WTC11 (cell line): ENCODE results near the gene POC5. TPM values are rescaled to one million over a fixed set of nuclear protein-coding genes. Genes with fewer than 3 reads are reported as not detected.
"Not testable (repeated sequence)": the region's sequence is repeated elsewhere in the genome, so short reads cannot be mapped to it uniquely, and the experiment has no call there.

Experiments used
- ATAC-seq: fragments of 200-7000 bp; cut with Tn5 transposase; 2 replicates; pipeline ENCODE4 v1.10.0; 2021; ENCODE audit warnings: mild to moderate bottlenecking, moderate library complexity
- CTCF ChIA-PET: fragments of 300-600 bp; sonication (Branson Sonifier 250); formaldehyde crosslinking; loops from one replicate; lab custom pipeline; 2021; ENCODE audit warnings: antibody characterized with exemption; lab: Charles Lee
- POLR2A ChIA-PET: fragments of 350-600 bp; sonication (Branson Sonifier 250); formaldehyde crosslinking; loops from one replicate; lab custom pipeline; 2021; ENCODE audit warnings: antibody characterized with exemption; lab: Charles Lee
- DNase-seq: peaks from one replicate; pipeline ENCODE4 v3.0.0; 2021; ENCODE audit warnings: low spot score
- H3K27ac Mint-ChIP-seq: 2 replicates; pipeline ENCODE4 v1.8.0; 2021; ENCODE audit warnings: mixed read lengths
- H3K27me3 Mint-ChIP-seq: 2 replicates; pipeline ENCODE4 v1.8.0; 2021; ENCODE audit warnings: low read depth, mild to moderate bottlenecking, moderate library complexity, mixed read lengths
- H3K36me3 Mint-ChIP-seq: 2 replicates; pipeline ENCODE4 v1.8.0; 2021; ENCODE audit warnings: mixed read lengths
- H3K4me1 Mint-ChIP-seq: 2 replicates; pipeline ENCODE4 v1.8.0; 2022; ENCODE audit warnings: mixed read lengths
- H3K4me3 Mint-ChIP-seq: 2 replicates; pipeline ENCODE4 v1.8.0; 2021; ENCODE audit warnings: mild to moderate bottlenecking, moderate library complexity, mixed read lengths
- H3K9me3 Mint-ChIP-seq: 2 replicates; pipeline ENCODE4 v1.8.0; 2021; ENCODE audit warnings: mixed read lengths
- CBFB ChIP-seq: sonication (generic); formaldehyde crosslinking; IDR thresholded peaks from 2 replicates; pipeline ENCODE4 v1.8.1; 2022; ENCODE audit warnings: mild to moderate bottlenecking, low read depth, missing genetic modification reagents
- E2F1 ChIP-seq: sonication (generic); formaldehyde crosslinking; IDR thresholded peaks from 2 replicates; pipeline ENCODE4 v1.8.0; 2022; ENCODE audit warnings: mild to moderate bottlenecking, missing genetic modification reagents
- EMX1 ChIP-seq: fragments of 250-450 bp; sonication (Bioruptor Pico); IDR thresholded peaks from 2 replicates; pipeline ENCODE4 v1.8.0; 2021; ENCODE audit warnings: mild to moderate bottlenecking
- FOXK1 ChIP-seq: sonication (generic); formaldehyde crosslinking; IDR thresholded peaks from 2 replicates; pipeline ENCODE4 v1.8.0; 2022; ENCODE audit warnings: mild to moderate bottlenecking, moderate library complexity, missing genetic modification reagents
- FOXP4 ChIP-seq: sonication (generic); formaldehyde crosslinking; IDR thresholded peaks from 2 replicates; pipeline ENCODE4 v1.8.0; 2022; ENCODE audit warnings: mild to moderate bottlenecking, missing genetic modification reagents
- GTF2I ChIP-seq: fragments of 250-450 bp; sonication (Bioruptor Pico); conservative IDR thresholded peaks from 2 replicates; pipeline ENCODE4 v1.4.0; 2021; ENCODE audit warnings: mild to moderate bottlenecking
- IRF1 ChIP-seq: sonication (generic); formaldehyde crosslinking; IDR thresholded peaks from 2 replicates; pipeline ENCODE4 v1.8.0; 2023; ENCODE audit warnings: missing genetic modification reagents
- NR3C1 ChIP-seq: sonication (generic); formaldehyde crosslinking; conservative IDR thresholded peaks from 2 replicates; pipeline ENCODE4 v1.8.1; 2023; ENCODE audit warnings: low read depth, mild to moderate bottlenecking, missing genetic modification reagents
- total RNA-seq: library from RNA; stranded (reverse); gene quantifications from 3 replicates; pipeline ENCODE4 v1.2.3, GENCODE V29; 2021
- TF ChIP-seq, protein P1 (sequence below): sonication (generic); formaldehyde crosslinking; IDR thresholded peaks from 2 replicates; pipeline ENCODE4 v1.8.0; 2022; ENCODE audit warnings: mild to moderate bottlenecking, missing genetic modification reagents
- TF ChIP-seq, protein P2 (sequence below): sonication (generic); formaldehyde crosslinking; IDR thresholded peaks from 2 replicates; pipeline ENCODE4 v1.8.0; 2023; ENCODE audit warnings: mild to moderate bottlenecking, missing genetic modification reagents

The POC5 gene
- total RNA-seq, 1 experiment from 2014 or later: 13.4 TPM

GRCh38 chr5:75695472-75696351 is 21.5 kb downstream of the POC5 start:
- ATAC-seq, CTCF ChIA-PET: not testable (repeated sequence)
- peak overlapping the region; percentile 91; the same call in 1 of the 2 replicates for H3K27ac Mint-ChIP-seq
- TF ChIP-seq, protein P1, sequence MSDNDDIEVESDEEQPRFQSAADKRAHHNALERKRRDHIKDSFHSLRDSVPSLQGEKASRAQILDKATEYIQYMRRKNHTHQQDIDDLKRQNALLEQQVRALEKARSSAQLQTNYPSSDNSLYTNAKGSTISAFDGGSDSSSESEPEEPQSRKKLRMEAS: peak; percentile 17; the same call in 1 of the 2 replicates
- TF ChIP-seq, protein P2, sequence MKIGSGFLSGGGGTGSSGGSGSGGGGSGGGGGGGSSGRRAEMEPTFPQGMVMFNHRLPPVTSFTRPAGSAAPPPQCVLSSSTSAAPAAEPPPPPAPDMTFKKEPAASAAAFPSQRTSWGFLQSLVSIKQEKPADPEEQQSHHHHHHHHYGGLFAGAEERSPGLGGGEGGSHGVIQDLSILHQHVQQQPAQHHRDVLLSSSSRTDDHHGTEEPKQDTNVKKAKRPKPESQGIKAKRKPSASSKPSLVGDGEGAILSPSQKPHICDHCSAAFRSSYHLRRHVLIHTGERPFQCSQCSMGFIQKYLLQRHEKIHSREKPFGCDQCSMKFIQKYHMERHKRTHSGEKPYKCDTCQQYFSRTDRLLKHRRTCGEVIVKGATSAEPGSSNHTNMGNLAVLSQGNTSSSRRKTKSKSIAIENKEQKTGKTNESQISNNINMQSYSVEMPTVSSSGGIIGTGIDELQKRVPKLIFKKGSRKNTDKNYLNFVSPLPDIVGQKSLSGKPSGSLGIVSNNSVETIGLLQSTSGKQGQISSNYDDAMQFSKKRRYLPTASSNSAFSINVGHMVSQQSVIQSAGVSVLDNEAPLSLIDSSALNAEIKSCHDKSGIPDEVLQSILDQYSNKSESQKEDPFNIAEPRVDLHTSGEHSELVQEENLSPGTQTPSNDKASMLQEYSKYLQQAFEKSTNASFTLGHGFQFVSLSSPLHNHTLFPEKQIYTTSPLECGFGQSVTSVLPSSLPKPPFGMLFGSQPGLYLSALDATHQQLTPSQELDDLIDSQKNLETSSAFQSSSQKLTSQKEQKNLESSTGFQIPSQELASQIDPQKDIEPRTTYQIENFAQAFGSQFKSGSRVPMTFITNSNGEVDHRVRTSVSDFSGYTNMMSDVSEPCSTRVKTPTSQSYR (CRISPR knock-in tag): peak; percentile 65; the same call in 1 of the 2 replicates
- TF ChIP-seq FOXK1 (CRISPR knock-in tag) (peak; percentile 82), FOXP4 (0 out of 2 replicates have a peak, but pooled peaks have one; percentile 46)
- TF ChIP-seq, all 79 proteins: peak for 4; not testable (repeated sequence) for 75
- POLR2A ChIA-PET, H3K27me3 Mint-ChIP-seq, H3K9me3 Mint-ChIP-seq: not testable (repeated sequence)
- H3K4me1 Mint-ChIP-seq: peaks cover 23% of the 10 kb centered on the region
- peaks cover 43% of the 10 kb centered on the region for H3K36me3 Mint-ChIP-seq
- peak; percentile 57 for DNase-seq
- peak overlapping the region; percentile 79 for H3K4me3 Mint-ChIP-seq

- peak overlapping the region; percentile 79 for H3K4me3 Mint-ChIP-seq
- ChIA-PET POLR2A (no interaction called here), CTCF (no interaction called here)
- DNase-seq (no peak), ATAC-seq (no peak)
- H3K36me3 Mint-ChIP-seq: peaks cover 40% of the 10 kb centered on the region
- H3K4me1 Mint-ChIP-seq: peaks cover 23% of the 10 kb centered on the region
- no peak for TF ChIP-seq EMX1
- no peak for TF ChIP-seq GTF2I (CRISPR knock-in tag)
- no peak for TF ChIP-seq FOXP4
- TF ChIP-seq IRF1: no peak
- TF ChIP-seq E2F1: no peak
- no peak for TF ChIP-seq CBFB (CRISPR knock-in tag)
- no peaks in the 10 kb centered on the region for H3K27me3 Mint-ChIP-seq
- H3K27ac Mint-ChIP-seq: no peak overlapping the region
- peaks cover 10% of the 10 kb centered on the region for H3K9me3 Mint-ChIP-seq
These were observed 22.5 kb downstream of the POC5 start for GRCh38 chr5:75694781-75695180.

- Mint-ChIP-seq H3K27me3 (no peaks in the 10 kb centered on the region), H3K4me1 (peaks cover 9% of the 10 kb centered on the region), H3K4me3 (no peak overlapping the region), H3K27ac (no peak overlapping the region), H3K36me3 (peaks cover 23% of the 10 kb centered on the region), H3K9me3 (no peaks in the 10 kb centered on the region)
- CTCF ChIA-PET: no interaction called here
- TF ChIP-seq NR3C1 (CRISPR knock-in tag): no peak
- DNase-seq: no peak
- ATAC-seq: no peak
- POLR2A ChIA-PET: no interaction called here
These were observed 26.6 kb downstream of the POC5 start for GRCh38 chr5:75690669-75691068.
